ENCODE results near the gene LDLRAD3.

LDLRAD3 gene

DNA sequence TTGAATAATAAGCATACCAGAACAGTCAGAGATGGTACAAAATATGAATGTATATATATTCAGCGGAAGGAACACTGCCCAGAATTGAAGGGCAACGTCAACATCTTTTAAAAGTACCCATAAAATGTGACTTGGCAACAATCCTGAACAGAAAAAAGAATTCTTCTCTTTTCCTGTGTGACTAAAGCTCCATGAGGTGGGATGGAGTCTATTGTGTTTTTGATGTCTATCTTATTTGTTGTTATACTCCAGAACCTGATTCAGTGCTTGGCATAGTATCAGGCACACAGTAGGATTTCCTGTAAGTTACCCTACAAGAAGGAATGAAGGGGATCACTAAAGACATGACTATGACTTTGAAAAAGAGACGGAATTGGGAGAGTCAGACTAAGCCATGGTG is 10.3 kb downstream of the LDLRAD3 start:
- no peak for DNase-seq

GRCh38 chr11:35955636-35956035 is 11.8 kb downstream of the LDLRAD3 start:
- no peak for DNase-seq

- no peak for DNase-seq
Measured at GRCh38 chr11:35962369-35963138, 18.7 kb downstream of the LDLRAD3 start.

DNA sequence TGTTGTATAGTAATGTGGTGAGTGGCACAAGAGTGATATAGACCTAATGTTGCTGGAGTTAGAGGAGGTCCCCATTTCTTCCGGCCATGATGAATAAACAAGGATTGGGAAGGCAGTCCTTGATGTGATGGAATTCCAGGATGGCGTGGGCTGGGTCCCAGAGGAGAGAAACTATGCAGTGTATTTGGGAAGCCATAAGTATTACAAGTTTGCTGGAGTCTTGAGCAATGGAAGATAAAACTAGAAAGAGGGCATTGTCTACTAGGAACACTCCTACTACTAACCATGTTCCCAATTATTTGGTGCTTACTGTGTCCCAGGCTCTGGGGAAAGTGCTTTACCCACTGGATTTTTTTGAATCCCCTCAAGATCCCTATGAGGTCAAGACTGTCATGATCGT is 20.0 kb downstream of the LDLRAD3 start:
- DNase-seq, result no peak

DNA sequence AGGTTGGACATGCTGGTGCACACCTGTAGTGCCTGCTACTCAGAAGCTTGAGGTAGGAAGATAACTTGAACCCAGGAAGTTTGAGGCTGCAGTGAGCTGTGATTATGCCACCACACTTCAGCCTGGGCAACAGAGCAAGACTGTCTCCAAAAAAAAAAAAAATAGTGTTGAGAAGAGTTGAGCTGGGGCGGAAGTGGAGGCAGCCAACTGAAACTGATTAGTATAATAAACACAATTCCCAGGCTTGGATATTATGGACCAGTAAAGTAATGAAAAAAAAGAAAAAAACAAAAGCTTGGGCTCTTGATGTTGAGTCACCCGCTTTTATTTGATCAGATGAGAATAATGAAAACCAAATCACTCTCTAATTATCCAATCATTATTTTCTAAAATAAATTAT is 21.0 kb downstream of the LDLRAD3 start:
- no peak for DNase-seq

GRCh38 chr11:35967042-35967441 is 23.2 kb downstream of the LDLRAD3 start:
- DNase-seq, result no peak

GRCh38 chr11:35968386-35969088 is 24.7 kb downstream of the LDLRAD3 start:
- no peak for DNase-seq

GRCh38 chr11:35969089-35970042 is 25.5 kb downstream of the LDLRAD3 start:
- DNase-seq, result no peak

DNA sequence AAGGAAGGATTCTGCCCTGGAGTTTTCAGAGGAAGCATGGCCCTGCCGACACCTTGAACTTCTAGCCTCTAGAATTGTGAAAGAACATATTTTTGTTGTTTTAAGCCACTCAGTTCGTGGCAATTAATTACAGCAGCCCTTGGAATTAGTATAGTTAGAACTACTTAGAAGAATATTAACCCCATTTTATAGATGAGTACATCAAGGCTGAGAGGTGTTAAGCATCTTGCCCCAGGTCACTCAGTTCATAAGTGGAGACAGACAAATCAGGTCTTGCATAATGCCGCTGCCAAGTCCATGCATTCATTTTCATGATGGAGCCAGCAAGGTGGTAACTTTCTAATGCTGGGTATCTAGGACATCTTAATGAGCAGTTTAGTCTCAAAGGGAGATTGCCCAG is 26.6 kb downstream of the LDLRAD3 start:
- no peak for DNase-seq

GRCh38 chr11:35971841-35972422 is 28.1 kb downstream of the LDLRAD3 start:
- DNase-seq, result no peak

GRCh38 chr11:35974882-35975589 is 31.2 kb downstream of the LDLRAD3 start:
- no peak for DNase-seq

- DNase-seq, result no peak
Measured at GRCh38 chr11:35976434-35976833, 32.6 kb downstream of the LDLRAD3 start.

DNA sequence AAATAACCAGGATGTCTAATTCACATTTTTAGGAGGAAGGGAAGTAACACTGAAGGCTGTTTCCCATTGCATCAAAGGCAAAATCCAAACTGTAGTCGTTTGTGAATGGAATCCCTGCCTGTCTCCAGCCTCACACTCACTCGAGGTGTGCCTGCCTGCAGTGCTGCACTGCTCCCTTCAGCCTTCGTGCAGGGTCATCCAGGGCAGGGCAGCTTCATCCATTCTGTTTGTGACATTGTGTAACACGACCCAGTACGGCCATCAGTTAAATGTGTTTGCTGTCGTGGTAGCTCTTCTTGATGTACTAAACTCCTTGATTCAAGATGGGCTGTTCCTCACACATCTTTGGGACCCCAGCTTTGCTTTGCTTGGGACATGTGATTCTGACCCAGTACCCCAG is 34.3 kb downstream of the LDLRAD3 start:
- DNase-seq, result no peak

DNA sequence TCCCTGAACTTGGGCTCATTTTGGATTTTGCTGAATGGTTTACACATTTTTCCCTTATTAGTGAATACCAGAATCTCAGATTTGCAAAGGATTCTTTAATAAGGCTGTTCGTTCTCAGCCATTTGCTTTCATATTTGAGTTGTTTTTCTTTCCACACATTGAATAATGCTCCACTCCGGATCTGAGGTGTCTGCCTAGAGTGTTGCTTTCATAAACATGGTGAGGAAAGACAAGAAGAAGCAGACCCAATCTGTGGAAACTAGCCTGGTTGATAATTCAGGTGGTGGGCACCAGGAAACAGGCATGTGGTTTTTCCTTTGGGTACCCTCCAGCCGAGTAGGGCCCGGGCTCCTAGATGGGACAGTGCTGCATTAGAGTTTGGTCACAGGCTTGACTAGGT is 35.0 kb downstream of the LDLRAD3 start:
- no peak for DNase-seq

GRCh38 chr11:35980686-35981390 is 37.0 kb downstream of the LDLRAD3 start:
- no peak for DNase-seq

GRCh38 chr11:35981581-35981980 is 37.7 kb downstream of the LDLRAD3 start:
- DNase-seq, result no peak

- no peak for DNase-seq
Measured at GRCh38 chr11:35982061-35982460, 38.2 kb downstream of the LDLRAD3 start.

DNA sequence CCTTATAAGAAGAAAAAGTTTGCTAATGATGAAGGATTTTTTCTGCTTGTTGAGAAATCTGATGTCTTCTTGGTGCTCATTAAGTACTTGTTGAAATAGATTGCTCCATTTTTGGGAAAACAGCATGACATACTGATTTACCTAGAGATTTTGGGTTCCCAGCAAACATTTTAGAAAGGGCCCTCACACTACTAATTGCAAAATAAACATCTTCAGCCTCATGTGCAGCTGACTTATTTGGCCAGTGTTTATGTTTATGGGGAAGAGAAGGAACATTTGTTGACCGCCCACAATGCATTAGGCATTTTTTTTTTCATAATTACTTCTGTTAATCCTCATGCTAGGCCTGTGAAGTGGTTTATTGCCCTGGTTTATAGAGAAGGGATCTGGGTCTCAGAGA is 40.1 kb downstream of the LDLRAD3 start:
- DNase-seq, result no peak

GRCh38 chr11:35986947-35987346 is 43.1 kb downstream of the LDLRAD3 start:
- DNase-seq, result no peak

DNA sequence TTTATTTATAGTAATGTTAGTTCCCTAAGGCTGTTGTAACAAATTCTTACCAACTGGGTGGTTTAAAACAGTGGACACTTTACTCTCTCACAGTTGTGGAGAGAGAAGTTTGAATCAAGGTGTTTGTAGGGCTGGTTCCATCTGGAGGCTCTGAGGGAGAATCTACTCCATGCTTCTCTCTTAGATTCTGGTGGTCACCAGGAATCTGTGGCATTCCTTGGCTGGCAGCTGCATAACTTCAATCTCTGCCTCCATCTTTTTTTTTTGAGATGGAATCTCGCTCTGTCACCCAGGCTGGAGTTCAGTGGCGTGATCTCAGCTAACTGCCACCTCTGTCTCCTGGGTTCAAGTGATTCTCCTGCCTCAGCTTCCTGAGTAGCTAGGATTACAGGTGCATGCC is 46.3 kb downstream of the LDLRAD3 start:
- DNase-seq, result no peak

- no peak for DNase-seq
Measured at GRCh38 chr11:35990816-35991215, 47.0 kb downstream of the LDLRAD3 start.
